ENCODE measurements around the gene HEYL.
"Not testable (repeated sequence)": the region's sequence is repeated elsewhere in the genome, so short reads cannot be mapped to it uniquely, and the experiment has no call there.

The HEYL gene

GRCh38 chr1:39601667-39602255 is 37.7 kb downstream of the HEYL start:
- not testable (repeated sequence) for DNase-seq (ENCODE audit: low spot score)

- DNase-seq (ENCODE audit: low spot score), result no peak
Measured at GRCh38 chr1:39596163-39596562, 43.3 kb downstream of the HEYL start.

- DNase-seq (ENCODE audit: low spot score), result no peak
Measured at GRCh38 chr1:39593386-39593785, 46.1 kb downstream of the HEYL start.

- no peak for DNase-seq (ENCODE audit: low spot score)
Measured at GRCh38 chr1:39592069-39592468, 47.4 kb downstream of the HEYL start.

- no peak for DNase-seq (ENCODE audit: low spot score)
Measured at GRCh38 chr1:39590546-39590945, 48.9 kb downstream of the HEYL start.

- DNase-seq (ENCODE audit: low spot score), result no peak
Measured at GRCh38 chr1:39585933-39586332, 53.5 kb downstream of the HEYL start.

- DNase-seq (ENCODE audit: low spot score), result peak; percentile 24
Measured at GRCh38 chr1:39576016-39576657, 63.3 kb downstream of the HEYL start.

GRCh38 chr1:39575191-39576015 is 64.0 kb downstream of the HEYL start:
- DNase-seq (ENCODE audit: low spot score), result peak; percentile 35

- DNase-seq (ENCODE audit: low spot score), result no peak
Measured at GRCh38 chr1:39574646-39575045, 64.8 kb downstream of the HEYL start.

Measured in CD4-positive, alpha-beta T cell treated with Interleukin-2 at 100 ng/mL for 4 hours (primary cell).